GM18870 (cell line): Measurements from ENCODE around the gene SETDB2.

Experiments used
- ATAC-seq: cut with Tn5 transposase; IDR thresholded peaks from one replicate; pipeline ENCODE4 v1.9.1; 2021; ENCODE audit warnings: moderate library complexity; ENCODE audit not compliant: unreplicated experiment

SETDB2 gene

GRCh38 chr13:49528161-49528560 is 84.1 kb downstream of the SETDB2 start:
- no peak for ATAC-seq

- no peak for ATAC-seq
Observed at GRCh38 chr13:49530457-49530856, 86.4 kb downstream of the SETDB2 start.

- no peak for ATAC-seq
Observed at GRCh38 chr13:49532593-49532992, 88.5 kb downstream of the SETDB2 start.

DNA sequence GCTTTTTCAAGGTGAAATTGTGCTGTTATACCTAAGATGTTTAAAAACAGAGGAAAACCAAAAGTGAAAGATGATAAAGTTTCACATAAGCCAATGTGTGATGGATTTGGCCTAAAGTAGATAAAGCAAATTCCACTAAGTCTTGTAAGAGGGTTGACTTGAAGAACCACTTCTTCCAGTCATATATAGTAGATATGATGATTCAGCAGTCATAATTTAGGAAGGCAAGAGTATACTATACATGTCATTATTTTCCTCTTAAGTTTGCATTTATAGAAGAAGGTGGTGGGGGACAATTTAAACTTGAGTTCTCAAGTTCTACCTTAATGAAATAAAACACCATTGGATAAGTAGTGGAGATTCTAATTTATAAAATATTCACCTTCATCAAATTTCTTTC is 88.9 kb downstream of the SETDB2 start:
- no peak for ATAC-seq

DNA sequence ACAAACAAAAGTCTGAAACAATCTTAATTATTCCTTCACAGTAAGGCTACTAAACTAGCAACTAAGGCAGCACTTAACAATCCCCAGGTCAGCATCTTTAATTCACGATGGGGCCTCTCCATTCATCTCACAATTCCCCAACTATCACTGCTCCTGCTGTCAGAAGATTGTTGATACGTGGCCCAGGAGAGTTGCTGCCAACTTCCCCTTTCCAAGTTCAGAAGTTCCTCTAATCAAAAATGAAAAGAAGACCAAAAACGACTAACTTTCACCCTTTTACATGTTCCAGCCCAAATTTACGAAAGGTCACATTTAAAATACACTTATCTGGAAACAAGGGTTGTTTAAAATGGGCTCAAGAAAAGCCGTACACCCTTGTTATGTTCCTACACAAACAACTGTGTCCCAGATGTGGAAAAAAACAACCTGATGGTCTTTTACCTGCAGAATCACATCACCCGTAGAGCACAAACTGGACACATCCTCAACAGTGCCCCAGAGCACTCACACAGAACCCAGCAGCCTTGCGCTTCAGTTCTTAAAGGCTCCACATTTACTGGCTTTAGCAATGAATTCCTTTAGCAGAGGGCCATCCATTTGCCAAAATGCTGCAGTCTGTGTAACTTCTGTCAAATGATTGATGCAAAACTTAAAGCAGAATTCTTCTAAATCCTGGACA is 89.7 kb downstream of the SETDB2 start:
- ATAC-seq = no peak

- ATAC-seq = no peak
Observed at GRCh38 chr13:49536144-49536873, 92.2 kb downstream of the SETDB2 start.

DNA sequence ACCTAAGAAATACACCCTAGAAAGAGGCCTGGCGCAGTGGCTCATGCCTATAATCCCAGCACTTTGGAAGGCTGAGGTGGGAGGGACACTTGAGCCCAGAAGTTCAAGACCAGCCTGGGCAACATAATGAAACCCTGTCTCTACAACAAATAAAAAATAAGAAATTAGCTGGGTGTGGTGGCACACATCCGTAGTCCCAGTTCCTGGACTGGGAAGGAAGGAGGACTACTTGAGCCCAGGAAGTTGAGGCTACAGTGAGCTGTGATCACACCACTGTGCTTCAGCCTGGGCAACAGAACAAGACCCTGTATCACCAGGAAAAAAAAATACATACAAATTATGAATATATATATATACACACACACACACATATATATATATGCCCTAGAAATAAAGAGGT is 94.3 kb downstream of the SETDB2 start:
- no peak for ATAC-seq

DNA sequence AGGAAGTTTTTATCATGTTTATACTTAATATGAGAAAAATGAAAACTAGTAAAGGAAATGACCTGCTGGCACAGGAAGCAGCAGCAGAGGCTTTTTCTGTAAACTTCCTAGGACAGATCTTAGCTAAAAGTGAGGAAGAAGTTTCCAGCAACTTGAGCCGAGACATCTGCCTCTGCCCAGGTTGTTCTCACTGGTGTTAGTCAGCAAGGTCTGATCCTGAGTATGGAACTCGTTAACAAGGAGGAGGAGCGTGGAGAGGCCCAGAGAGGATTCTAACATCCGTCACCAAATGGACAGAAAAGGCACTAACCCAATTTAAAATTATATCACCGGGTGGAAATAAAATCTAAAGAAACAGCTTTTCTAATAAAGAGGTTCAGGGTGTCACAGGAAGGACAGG is 95.2 kb downstream of the SETDB2 start:
- ATAC-seq = no peak

GRCh38 chr13:49539746-49540145 is 95.7 kb downstream of the SETDB2 start:
- no peak for ATAC-seq

GRCh38 chr13:49540552-49540951 is 96.5 kb downstream of the SETDB2 start:
- ATAC-seq = no peak

DNA sequence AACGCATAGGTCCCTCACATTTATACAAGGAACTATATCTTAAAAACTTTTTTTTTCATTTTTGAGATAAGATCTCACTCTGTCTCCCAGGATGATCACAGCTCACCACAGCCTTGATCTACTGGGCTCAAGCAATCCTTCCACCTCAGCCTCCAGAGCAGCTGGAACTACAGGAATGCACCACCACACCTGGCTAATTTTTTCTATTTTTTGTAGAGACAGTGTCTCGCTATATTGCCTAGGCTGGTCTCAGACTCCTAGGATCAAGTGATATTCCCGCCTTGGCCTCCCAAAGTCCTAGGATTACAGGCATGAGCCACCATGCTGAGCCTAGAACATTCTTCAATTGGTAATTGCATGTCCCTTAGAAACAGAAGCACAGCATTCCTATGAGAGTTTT is 99.6 kb downstream of the SETDB2 start:
- no peak for ATAC-seq
